Right lobe of liver (tissue), 4 donors: ENCODE data around the gene PIP5K1B.

Experiments
- CTCF ChIP-seq, 4 donors: fragments of 200-600 bp in 3 of 4; fragments of 450-650 bp in 1 of 4; IDR thresholded peaks; one replicate each; pipeline versions ENCODE4 v1.5.1 to v1.8.0; 2016 to 2022; ENCODE audit warnings: antibody characterized with exemption in 4 of 4, mild to moderate bottlenecking in 2 of 4
- POLR2A ChIP-seq: fragments of 450-650 bp; IDR thresholded peaks from one replicate; pipeline ENCODE4 v1.6.1; 2017; ENCODE audit warnings: antibody characterized with exemption, mild to moderate bottlenecking
- donor health status: DM: no; HTN: no; CAD: no.
- donor health status: DM: no; HTN: no; CAD: no.
- donor health status: DM: no; HTN: yes; CAD: no.

GRCh38 chr9:69004836-69005235, 299.8 kb downstream of the PIP5K1B start:
- TF ChIP-seq CTCF (IDR thresholded peaks at IDR 0.05) (no peak), POLR2A (no peak)
